CD4-positive, alpha-beta memory T cell (primary cell): ENCODE results near the gene ESPNL. TPM values are rescaled to one million over a fixed set of nuclear protein-coding genes. Genes with fewer than 3 reads are reported as not detected.

ENCODE experiments used
- CTCF ChIA-PET: fragments of 350-600 bp; sonication (Branson Sonifier 250); formaldehyde crosslinking; loops from one replicate; lab custom pipeline; 2021; ENCODE audit warnings: inconsistent platforms; ENCODE audit not compliant: partially characterized antibody; lab: Charles Lee
- POLR2A ChIA-PET: fragments of 350-600 bp; sonication (Branson Sonifier 250); formaldehyde crosslinking; loops from one replicate; lab custom pipeline; 2021; ENCODE audit not compliant: partially characterized antibody; lab: Charles Lee
- DNase-seq, 5 donors: peaks; one replicate each; pipeline versions ENCODE4 v3.0.0 to v3.0.0-alpha.2; 2020 to 2022; ENCODE audit warnings: mixed read lengths in 1 of 5
- H3K27ac ChIP-seq: one replicate; pipeline ENCODE4 v1.7.0; 2013; ENCODE audit warnings: low read depth, low read length
- H3K27me3 ChIP-seq: 2 replicates; pipeline ENCODE4 v1.7.0; 2013; ENCODE audit warnings: mild to moderate bottlenecking, low read length, moderate library complexity; ENCODE audit not compliant: insufficient read depth
- H3K36me3 ChIP-seq: 2 replicates; pipeline ENCODE4 v1.7.0; 2013; ENCODE audit warnings: mild to moderate bottlenecking, low read length, moderate library complexity; ENCODE audit not compliant: insufficient read depth
- H3K4me1 ChIP-seq: 2 replicates; pipeline ENCODE4 v1.7.0; 2013; ENCODE audit warnings: mild to moderate bottlenecking, low read length, moderate library complexity; ENCODE audit not compliant: insufficient read depth
- H3K4me3 ChIP-seq, 2 donors: one replicate each; pipeline ENCODE4 v1.7.0; 2013; ENCODE audit warnings: low read length in 2 of 2, mild to moderate bottlenecking in 1 of 2
- H3K9me3 ChIP-seq, 2 donors: one replicate each; pipeline ENCODE4 v1.7.0; 2013; ENCODE audit warnings: low read length in 2 of 2, control low read depth in 1 of 2; ENCODE audit not compliant: control insufficient read depth in 1 of 2
- H3K27ac Mint-ChIP-seq, 7 donors: one replicate each; pipeline ENCODE4 v1.8.0; 2020 to 2021; ENCODE audit warnings: mixed read lengths in 7 of 7, mild to moderate bottlenecking in 6 of 7, inconsistent platforms in 3 of 7, moderate library complexity in 3 of 7
- H3K27me3 Mint-ChIP-seq, 2 donors: one replicate each; pipeline ENCODE4 v1.8.0; 2020 to 2021; ENCODE audit warnings: mixed read lengths in 2 of 2
- H3K36me3 Mint-ChIP-seq, 2 donors: one replicate each; pipeline ENCODE4 v1.8.0; 2020 to 2021; ENCODE audit warnings: mixed read lengths in 2 of 2, inconsistent platforms in 1 of 2, mild to moderate bottlenecking in 1 of 2
- H3K4me1 Mint-ChIP-seq, 4 donors: one replicate each; pipeline ENCODE4 v1.8.0; 2020 to 2021; ENCODE audit warnings: mixed read lengths in 4 of 4, mild to moderate bottlenecking in 1 of 4
- H3K4me3 Mint-ChIP-seq, 8 donors: one replicate each; pipeline ENCODE4 v1.8.0; 2020 to 2021; ENCODE audit warnings: mixed read lengths in 8 of 8, mild to moderate bottlenecking in 7 of 8, moderate library complexity in 6 of 8, inconsistent platforms in 3 of 8
- H3K9me3 Mint-ChIP-seq, 8 donors: one replicate each; pipeline ENCODE4 v1.8.0; 2020 to 2021; ENCODE audit warnings: mixed read lengths in 8 of 8, mild to moderate bottlenecking in 5 of 8, inconsistent platforms in 3 of 8, moderate library complexity in 1 of 8
- intact Hi-C: fragments of 100-400 bp; cut with micrococcal nuclease; formaldehyde crosslinking; loops from one replicate; pipeline ENCODE4 v1.15.1; 2023
- polyA plus RNA-seq, 2 donors: library from polyadenylated mRNA; unstranded; fragments of 300-500 nt; fragmentation: Illumina TruSeq; gene quantifications; one replicate each; pipeline ENCODE4 v1.2.3, GENCODE V29; 2021
- total RNA-seq, 2 experiments: library from RNA; stranded (reverse); gene quantifications; one replicate each; pipeline ENCODE4 v1.2.3, GENCODE V29; 2021

The ESPNL gene
- total and polyA plus RNA-seq, 4 experiments from 2014 or later = 0.28 to 0.41 TPM; not detected in 2

DNA sequence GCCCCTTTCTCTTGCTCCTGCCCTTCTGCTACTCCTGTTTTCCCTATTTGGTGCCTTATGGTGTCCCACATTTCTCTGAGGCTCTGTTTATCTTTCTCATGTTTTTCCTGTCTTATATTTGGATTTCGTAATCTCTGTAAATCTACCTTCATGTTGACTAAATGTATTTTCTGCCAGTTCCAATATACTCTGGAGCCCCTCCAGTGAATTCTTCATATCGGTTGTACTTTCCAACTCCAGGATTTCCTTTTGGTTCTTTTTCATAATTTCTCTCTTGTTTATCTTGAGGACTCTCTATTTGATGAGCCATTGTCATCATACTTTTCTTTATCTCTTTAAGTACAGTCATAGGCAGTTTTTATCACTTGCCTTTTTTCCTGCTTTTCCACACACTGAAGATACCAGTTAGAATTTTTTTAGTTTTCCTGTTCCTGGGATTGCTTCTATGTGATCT is 20.2 kb upstream of the ESPNL start:
- Histone ChIP-seq H3K36me3 (peaks cover 25% of the 10 kb centered on the region), H3K4me3 (no peak overlapping the region), H3K4me1 (no peaks in the 10 kb centered on the region), H3K27ac (no peak overlapping the region), H3K9me3 (no peaks in the 10 kb centered on the region), H3K27me3 (no peaks in the 10 kb centered on the region)
- Mint-ChIP-seq H3K9me3 (no peaks in the 10 kb centered on the region), H3K4me1 (peaks cover 0 to 10% (median 7%) of the 10 kb centered on the region in 4 donors), H3K36me3 (peaks cover 54 to 74% of the 10 kb centered on the region in 2 donors), H3K27me3 (no peaks in the 10 kb centered on the region), H3K4me3 (no peak overlapping the region), H3K27ac (peak overlapping the region in 1 of 7 donors; percentile 4)
- intact Hi-C loops = no loop called here
- CTCF ChIA-PET = no interaction called here
- POLR2A ChIA-PET = no interaction called here
- DNase-seq = no peak

DNA sequence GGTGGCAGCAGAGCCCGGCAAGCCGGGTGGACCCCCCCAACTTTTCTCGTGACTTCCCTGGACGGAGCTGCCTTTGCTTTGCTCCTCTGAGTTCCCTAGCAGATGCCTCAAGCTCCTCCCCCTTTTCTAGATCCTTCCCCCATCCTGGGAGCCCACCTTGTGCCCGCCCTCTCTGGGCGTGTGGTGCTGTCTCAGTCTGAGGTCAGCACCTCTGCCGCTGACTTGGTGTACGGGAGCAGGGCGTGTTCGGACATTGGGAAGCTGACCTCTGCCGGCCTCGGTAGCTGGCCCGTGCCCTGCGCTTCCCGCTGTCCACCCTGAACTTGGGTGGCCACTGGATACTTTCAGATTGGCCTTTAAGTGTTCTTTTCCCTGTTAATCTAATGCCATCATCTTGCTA is 19.6 kb upstream of the ESPNL start:
- POLR2A ChIA-PET = no interaction called here
- no peak overlapping the region for H3K27ac Mint-ChIP-seq

DNA sequence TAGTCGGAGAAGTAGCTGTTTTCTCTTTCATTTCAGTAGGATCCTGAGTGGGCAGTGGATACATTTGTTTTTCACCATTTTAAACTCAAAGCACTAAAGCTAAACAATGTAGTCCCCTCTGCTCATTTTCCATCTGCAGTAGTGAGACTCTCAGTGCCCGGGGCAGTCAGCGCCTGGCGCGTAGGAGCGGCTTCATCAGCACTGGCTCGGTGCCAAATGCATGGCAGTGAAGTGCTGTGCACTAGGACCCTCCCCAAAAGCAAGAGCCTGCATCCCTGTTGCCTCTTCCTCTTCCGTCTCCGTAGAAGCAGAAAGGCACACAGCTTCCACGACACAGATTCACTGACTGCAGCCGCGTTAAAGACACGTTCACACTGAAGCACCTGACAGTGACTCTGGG is 19.0 kb upstream of the ESPNL start:
- H3K9me3 Mint-ChIP-seq = no peaks in the 10 kb centered on the region
- ChIA-PET CTCF (interaction anchor here (1.0 kb wide), 1 partner anchor 9 kb away, joined by 3 read pairs; no protein-coding TSS in a partner anchor), POLR2A (no interaction called here)
- H3K27ac ChIP-seq = no peak overlapping the region
- peaks cover 0 to 7% (median 6%) of the 10 kb centered on the region in 4 donors for H3K4me1 Mint-ChIP-seq
- no peak overlapping the region for H3K4me3 Mint-ChIP-seq
- H3K36me3 ChIP-seq = peaks cover 25% of the 10 kb centered on the region
- no peaks in the 10 kb centered on the region for H3K27me3 ChIP-seq
- H3K36me3 Mint-ChIP-seq = peaks cover 62 to 73% of the 10 kb centered on the region in 2 donors
- no peaks in the 10 kb centered on the region for H3K27me3 Mint-ChIP-seq
- no peaks in the 10 kb centered on the region for H3K4me1 ChIP-seq
- H3K27ac Mint-ChIP-seq = no peak overlapping the region
- no peak overlapping the region for H3K4me3 ChIP-seq
- intact Hi-C loops = no loop called here
- no peaks in the 10 kb centered on the region for H3K9me3 ChIP-seq
- DNase-seq = no peak

More for the DNA sequence above, 19.6 kb upstream of the ESPNL start:
- Mint-ChIP-seq H3K4me1 (peaks cover 0 to 7% (median 5%) of the 10 kb centered on the region in 4 donors), H3K4me3 (no peak overlapping the region), H3K27me3 (no peaks in the 10 kb centered on the region), H3K36me3 (peaks cover 56 to 73% of the 10 kb centered on the region in 2 donors), H3K9me3 (no peaks in the 10 kb centered on the region)
- CTCF ChIA-PET = no interaction called here
- H3K27ac ChIP-seq = no peak overlapping the region
- intact Hi-C loops = no loop called here
- H3K27me3 ChIP-seq = no peaks in the 10 kb centered on the region
- H3K9me3 ChIP-seq = no peaks in the 10 kb centered on the region
- no peak overlapping the region for H3K4me3 ChIP-seq
- H3K4me1 ChIP-seq = no peaks in the 10 kb centered on the region
- H3K36me3 ChIP-seq = peaks cover 25% of the 10 kb centered on the region
- DNase-seq = no peak

- no peaks in the 10 kb centered on the region for H3K4me1 ChIP-seq
- peaks cover 25% of the 10 kb centered on the region for H3K36me3 ChIP-seq
- no peak overlapping the region for H3K4me3 Mint-ChIP-seq
- no peaks in the 10 kb centered on the region for H3K27me3 ChIP-seq
- H3K4me1 Mint-ChIP-seq = peaks cover 0 to 7% (median 7%) of the 10 kb centered on the region in 4 donors
- no peaks in the 10 kb centered on the region for H3K9me3 ChIP-seq
- no peaks in the 10 kb centered on the region for H3K27me3 Mint-ChIP-seq
- ChIA-PET POLR2A (no interaction called here), CTCF (interaction anchor here (1.0 kb wide), 1 partner anchor 9 kb away, joined by 3 read pairs; no protein-coding TSS in a partner anchor)
- no peak overlapping the region for H3K27ac ChIP-seq
- H3K36me3 Mint-ChIP-seq = peaks cover 63 to 73% of the 10 kb centered on the region in 2 donors
- DNase-seq = no peak
- no peak overlapping the region for H3K27ac Mint-ChIP-seq
- no peaks in the 10 kb centered on the region for H3K9me3 Mint-ChIP-seq
- H3K4me3 ChIP-seq = no peak overlapping the region
- intact Hi-C loops = no loop called here
These were observed 18.6 kb upstream of the ESPNL start for GRCh38 chr2:238081561-238081960.

- Mint-ChIP-seq H3K4me3 (no peak overlapping the region), H3K36me3 (peaks cover 60 to 69% of the 10 kb centered on the region in 2 donors), H3K9me3 (no peaks in the 10 kb centered on the region), H3K27me3 (no peaks in the 10 kb centered on the region), H3K27ac (no peak overlapping the region), H3K4me1 (peaks cover 5 to 9% (median 7%) of the 10 kb centered on the region in 4 donors)
- DNase-seq = no peak
- ChIA-PET CTCF (interaction anchor here (1.0 kb wide), 1 partner anchor 10 kb away, joined by 3 read pairs; no protein-coding TSS in a partner anchor), POLR2A (no interaction called here)
- no peaks in the 10 kb centered on the region for H3K9me3 ChIP-seq
- H3K27me3 ChIP-seq = no peaks in the 10 kb centered on the region
- H3K27ac ChIP-seq = no peak overlapping the region
- H3K4me1 ChIP-seq = no peaks in the 10 kb centered on the region
- intact Hi-C loops = no loop called here
- no peak overlapping the region for H3K4me3 ChIP-seq
- peaks cover 25% of the 10 kb centered on the region for H3K36me3 ChIP-seq
These were observed 18.0 kb upstream of the ESPNL start for GRCh38 chr2:238082151-238082550.

DNA sequence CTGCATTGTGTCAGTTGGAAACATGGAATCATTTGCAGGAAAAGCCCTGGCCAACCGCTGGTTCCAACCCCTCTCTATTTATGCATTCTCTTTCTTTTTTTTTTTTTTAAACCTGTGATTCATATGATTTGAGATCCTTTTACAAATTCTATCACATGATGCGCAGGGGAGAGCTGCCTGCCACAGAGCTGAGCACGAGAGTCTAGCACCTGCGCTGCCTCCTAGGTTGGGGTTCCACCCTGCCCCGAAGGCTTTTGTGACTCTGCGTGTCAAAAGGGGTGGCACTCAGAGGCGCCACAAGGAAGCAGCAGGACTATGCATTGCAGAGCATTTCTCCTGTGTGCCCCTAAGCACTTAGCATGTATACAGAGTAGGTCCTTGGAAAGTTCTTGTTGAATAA is 17.3 kb upstream of the ESPNL start:
- Mint-ChIP-seq H3K27me3 (no peaks in the 10 kb centered on the region), H3K27ac (no peak overlapping the region), H3K9me3 (no peaks in the 10 kb centered on the region), H3K4me3 (no peak overlapping the region), H3K4me1 (peaks cover 7 to 12% (median 9%) of the 10 kb centered on the region in 4 donors), H3K36me3 (peaks cover 57 to 66% of the 10 kb centered on the region in 2 donors)
- no peak overlapping the region for H3K4me3 ChIP-seq
- H3K9me3 ChIP-seq = no peaks in the 10 kb centered on the region
- no peak for DNase-seq
- no peaks in the 10 kb centered on the region for H3K27me3 ChIP-seq
- intact Hi-C loops = no loop called here
- no peak overlapping the region for H3K27ac ChIP-seq
- ChIA-PET POLR2A (no interaction called here), CTCF (no interaction called here)
- H3K4me1 ChIP-seq = no peaks in the 10 kb centered on the region
- peaks cover 25% of the 10 kb centered on the region for H3K36me3 ChIP-seq

GRCh38 chr2:238083919-238084318 is 16.2 kb upstream of the ESPNL start:
- ChIA-PET CTCF (no interaction called here), POLR2A (no interaction called here)
- Histone ChIP-seq H3K4me3 (no peak overlapping the region), H3K9me3 (no peaks in the 10 kb centered on the region), H3K27ac (no peak overlapping the region), H3K36me3 (peaks cover 25% of the 10 kb centered on the region), H3K27me3 (no peaks in the 10 kb centered on the region), H3K4me1 (no peaks in the 10 kb centered on the region)
- Mint-ChIP-seq H3K36me3 (peaks cover 55 to 59% of the 10 kb centered on the region in 2 donors), H3K27ac (no peak overlapping the region), H3K27me3 (no peaks in the 10 kb centered on the region), H3K9me3 (no peaks in the 10 kb centered on the region), H3K4me3 (no peak overlapping the region), H3K4me1 (peaks cover 7 to 12% (median 9%) of the 10 kb centered on the region in 4 donors)
- intact Hi-C loops = no loop called here
- no peak for DNase-seq
